GM12878 (cell line): ENCODE data around the gene SLC25A33.

Experiments used
- ATF2 ChIP-seq: IDR thresholded peaks from 2 replicates; pipeline ENCODE4 v1.6.1; 2012; ENCODE audit warnings: low read length, inconsistent platforms
- ATF3 ChIP-seq: IDR thresholded peaks from 2 replicates; pipeline ENCODE4 v1.6.1; 2011; ENCODE audit warnings: low read depth, mild to moderate bottlenecking, low read length, moderate library complexity, borderline replicate concordance; ENCODE audit errors: extremely low read depth
- CREB1 ChIP-seq: IDR thresholded peaks from 2 replicates; pipeline ENCODE4 v1.6.1; 2012; ENCODE audit warnings: low read depth, mild to moderate bottlenecking, inconsistent platforms
- HCFC1 ChIP-seq: fragments of 150-350 bp; IDR thresholded peaks from 2 replicates; pipeline ENCODE4 v1.6.1; 2014; ENCODE audit warnings: low read length
- POLR2A ChIP-seq: IDR thresholded peaks from 2 replicates; pipeline ENCODE4 v1.6.1; 2011; ENCODE audit warnings: low read depth, mild to moderate bottlenecking, low read length
- TAF1 ChIP-seq: IDR thresholded peaks from 2 replicates; pipeline ENCODE4 v1.6.1; 2011; ENCODE audit warnings: mild to moderate bottlenecking, low read depth, low read length, borderline replicate concordance
- TARDBP ChIP-seq: IDR thresholded peaks from 2 replicates; pipeline ENCODE4 v1.6.1; 2016; ENCODE audit warnings: borderline replicate concordance
- YY1 ChIP-seq: IDR thresholded peaks from 2 replicates; pipeline ENCODE4 v1.6.1; 2011; ENCODE audit warnings: low read depth, mild to moderate bottlenecking, low read length
- ZNF24 ChIP-seq: fragments of 450-650 bp; IDR thresholded peaks from 2 replicates; pipeline ENCODE4 v1.6.1; 2017; ENCODE audit warnings: antibody characterized with exemption, mild to moderate bottlenecking
- TF ChIP-seq, protein P1 (sequence below): fragments of 450-650 bp; IDR thresholded peaks from 2 replicates; pipeline ENCODE4 v1.6.1; 2016; ENCODE audit warnings: mild to moderate bottlenecking, moderate library complexity, borderline replicate concordance
- TF ChIP-seq, protein P2 (sequence below), 3 experiments: IDR thresholded peaks in 2 of 3; conservative IDR thresholded peaks in 1 of 3; 2 replicates each; pipeline ENCODE4 v1.5.1; 2011; ENCODE audit warnings: low read depth in 3 of 3, low read length in 3 of 3, mild to moderate bottlenecking in 3 of 3, control low read depth in 2 of 3, moderate library complexity in 2 of 3, inconsistent platforms in 1 of 3, mixed read lengths in 1 of 3; ENCODE audit not compliant: control insufficient read depth in 2 of 3, insufficient read depth in 1 of 3; ENCODE audit errors: extremely low read depth in 1 of 3
- TF ChIP-seq, protein P3 (sequence below): fragments of 450-650 bp; IDR thresholded peaks from 2 replicates; pipeline ENCODE4 v1.6.1; 2017; ENCODE audit warnings: mild to moderate bottlenecking

- TF ChIP-seq TARDBP (no peak), YY1 (no peak), POLR2A (no peak), TAF1 (no peak), ATF3 (no peak), ZNF24 (no peak), HCFC1 (no peak), CREB1 (no peak), ATF2 (no peak)
- TF ChIP-seq, protein P1, sequence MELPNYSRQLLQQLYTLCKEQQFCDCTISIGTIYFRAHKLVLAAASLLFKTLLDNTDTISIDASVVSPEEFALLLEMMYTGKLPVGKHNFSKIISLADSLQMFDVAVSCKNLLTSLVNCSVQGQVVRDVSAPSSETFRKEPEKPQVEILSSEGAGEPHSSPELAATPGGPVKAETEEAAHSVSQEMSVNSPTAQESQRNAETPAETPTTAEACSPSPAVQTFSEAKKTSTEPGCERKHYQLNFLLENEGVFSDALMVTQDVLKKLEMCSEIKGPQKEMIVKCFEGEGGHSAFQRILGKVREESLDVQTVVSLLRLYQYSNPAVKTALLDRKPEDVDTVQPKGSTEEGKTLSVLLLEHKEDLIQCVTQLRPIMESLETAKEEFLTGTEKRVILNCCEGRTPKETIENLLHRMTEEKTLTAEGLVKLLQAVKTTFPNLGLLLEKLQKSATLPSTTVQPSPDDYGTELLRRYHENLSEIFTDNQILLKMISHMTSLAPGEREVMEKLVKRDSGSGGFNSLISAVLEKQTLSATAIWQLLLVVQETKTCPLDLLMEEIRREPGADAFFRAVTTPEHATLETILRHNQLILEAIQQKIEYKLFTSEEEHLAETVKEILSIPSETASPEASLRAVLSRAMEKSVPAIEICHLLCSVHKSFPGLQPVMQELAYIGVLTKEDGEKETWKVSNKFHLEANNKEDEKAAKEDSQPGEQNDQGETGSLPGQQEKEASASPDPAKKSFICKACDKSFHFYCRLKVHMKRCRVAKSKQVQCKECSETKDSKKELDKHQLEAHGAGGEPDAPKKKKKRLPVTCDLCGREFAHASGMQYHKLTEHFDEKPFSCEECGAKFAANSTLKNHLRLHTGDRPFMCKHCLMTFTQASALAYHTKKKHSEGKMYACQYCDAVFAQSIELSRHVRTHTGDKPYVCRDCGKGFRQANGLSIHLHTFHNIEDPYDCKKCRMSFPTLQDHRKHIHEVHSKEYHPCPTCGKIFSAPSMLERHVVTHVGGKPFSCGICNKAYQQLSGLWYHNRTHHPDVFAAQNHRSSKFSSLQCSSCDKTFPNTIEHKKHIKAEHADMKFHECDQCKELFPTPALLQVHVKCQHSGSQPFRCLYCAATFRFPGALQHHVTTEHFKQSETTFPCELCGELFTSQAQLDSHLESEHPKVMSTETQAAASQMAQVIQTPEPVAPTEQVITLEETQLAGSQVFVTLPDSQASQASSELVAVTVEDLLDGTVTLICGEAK: no peak
- TF ChIP-seq, protein P2, sequence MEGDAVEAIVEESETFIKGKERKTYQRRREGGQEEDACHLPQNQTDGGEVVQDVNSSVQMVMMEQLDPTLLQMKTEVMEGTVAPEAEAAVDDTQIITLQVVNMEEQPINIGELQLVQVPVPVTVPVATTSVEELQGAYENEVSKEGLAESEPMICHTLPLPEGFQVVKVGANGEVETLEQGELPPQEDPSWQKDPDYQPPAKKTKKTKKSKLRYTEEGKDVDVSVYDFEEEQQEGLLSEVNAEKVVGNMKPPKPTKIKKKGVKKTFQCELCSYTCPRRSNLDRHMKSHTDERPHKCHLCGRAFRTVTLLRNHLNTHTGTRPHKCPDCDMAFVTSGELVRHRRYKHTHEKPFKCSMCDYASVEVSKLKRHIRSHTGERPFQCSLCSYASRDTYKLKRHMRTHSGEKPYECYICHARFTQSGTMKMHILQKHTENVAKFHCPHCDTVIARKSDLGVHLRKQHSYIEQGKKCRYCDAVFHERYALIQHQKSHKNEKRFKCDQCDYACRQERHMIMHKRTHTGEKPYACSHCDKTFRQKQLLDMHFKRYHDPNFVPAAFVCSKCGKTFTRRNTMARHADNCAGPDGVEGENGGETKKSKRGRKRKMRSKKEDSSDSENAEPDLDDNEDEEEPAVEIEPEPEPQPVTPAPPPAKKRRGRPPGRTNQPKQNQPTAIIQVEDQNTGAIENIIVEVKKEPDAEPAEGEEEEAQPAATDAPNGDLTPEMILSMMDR (IDR thresholded peaks at IDR 0.05 in 2 of 3, conservative IDR thresholded peaks at IDR 0.05 in 1 of 3; ENCODE audit: control insufficient read depth in 2 of 3, extremely low read depth in 1 of 3, insufficient read depth in 1 of 3, low read depth in 3 of 3, low read length in 3 of 3): no peak
- TF ChIP-seq, protein P3, sequence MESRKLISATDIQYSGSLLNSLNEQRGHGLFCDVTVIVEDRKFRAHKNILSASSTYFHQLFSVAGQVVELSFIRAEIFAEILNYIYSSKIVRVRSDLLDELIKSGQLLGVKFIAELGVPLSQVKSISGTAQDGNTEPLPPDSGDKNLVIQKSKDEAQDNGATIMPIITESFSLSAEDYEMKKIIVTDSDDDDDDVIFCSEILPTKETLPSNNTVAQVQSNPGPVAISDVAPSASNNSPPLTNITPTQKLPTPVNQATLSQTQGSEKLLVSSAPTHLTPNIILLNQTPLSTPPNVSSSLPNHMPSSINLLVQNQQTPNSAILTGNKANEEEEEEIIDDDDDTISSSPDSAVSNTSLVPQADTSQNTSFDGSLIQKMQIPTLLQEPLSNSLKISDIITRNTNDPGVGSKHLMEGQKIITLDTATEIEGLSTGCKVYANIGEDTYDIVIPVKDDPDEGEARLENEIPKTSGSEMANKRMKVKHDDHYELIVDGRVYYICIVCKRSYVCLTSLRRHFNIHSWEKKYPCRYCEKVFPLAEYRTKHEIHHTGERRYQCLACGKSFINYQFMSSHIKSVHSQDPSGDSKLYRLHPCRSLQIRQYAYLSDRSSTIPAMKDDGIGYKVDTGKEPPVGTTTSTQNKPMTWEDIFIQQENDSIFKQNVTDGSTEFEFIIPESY: no peak
Measured at GRCh38 chr1:9596415-9597123, 57.3 kb downstream of the SLC25A33 start.
